ENCODE results near the gene BOC. TPM values are rescaled to one million over a fixed set of nuclear protein-coding genes. Genes with fewer than 3 reads are reported as not detected.

BOC gene
- polyA plus RNA-seq, 3 donors from 2014 or later = not detected

DNA sequence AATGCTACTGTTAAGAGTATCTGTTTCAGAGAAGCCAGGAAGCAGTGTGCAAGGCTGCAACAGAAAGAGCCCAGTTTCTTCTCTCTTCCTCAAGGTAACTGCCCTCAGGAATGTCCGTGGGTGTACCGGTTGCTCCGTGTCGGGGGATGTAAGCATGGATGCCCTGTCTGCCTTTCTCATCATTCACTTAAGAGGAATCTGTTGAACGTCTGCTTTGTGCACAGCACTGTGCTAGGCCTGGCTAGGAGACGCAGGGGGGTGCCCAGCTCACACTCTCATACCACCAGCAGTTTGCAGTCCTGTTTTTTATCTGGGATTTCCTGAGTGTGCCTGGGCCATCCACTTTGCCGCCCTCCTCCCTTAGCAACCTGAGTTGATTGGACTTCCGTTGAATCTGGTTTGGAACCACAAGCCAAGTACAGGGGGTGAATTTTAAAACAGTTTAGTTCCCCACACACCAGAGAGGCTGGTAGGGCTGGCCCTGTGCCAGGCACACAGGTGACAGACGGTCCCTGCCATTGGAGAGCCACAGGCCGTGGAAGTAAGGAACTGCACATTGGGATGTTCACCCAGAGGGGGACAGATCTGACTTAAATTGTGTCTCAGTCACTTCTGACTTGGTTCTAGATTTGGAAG, 11.2 kb downstream of the BOC start:
- DNase-seq = no peak
- Mint-ChIP-seq H3K27me3 (ENCODE audit: low read depth in 3 of 3) (peaks cover 13 to 23% (median 14%) of the 10 kb centered on the region in 3 donors), H3K9me3 (no peaks in the 10 kb centered on the region), H3K4me3 (peak overlapping the region in 2 of 5 donors; percentile 20 to 33), H3K36me3 (no peaks in the 10 kb centered on the region), H3K4me1 (peaks cover 20 to 29% of the 10 kb centered on the region in 2 donors), H3K27ac (no peak overlapping the region)

DNA sequence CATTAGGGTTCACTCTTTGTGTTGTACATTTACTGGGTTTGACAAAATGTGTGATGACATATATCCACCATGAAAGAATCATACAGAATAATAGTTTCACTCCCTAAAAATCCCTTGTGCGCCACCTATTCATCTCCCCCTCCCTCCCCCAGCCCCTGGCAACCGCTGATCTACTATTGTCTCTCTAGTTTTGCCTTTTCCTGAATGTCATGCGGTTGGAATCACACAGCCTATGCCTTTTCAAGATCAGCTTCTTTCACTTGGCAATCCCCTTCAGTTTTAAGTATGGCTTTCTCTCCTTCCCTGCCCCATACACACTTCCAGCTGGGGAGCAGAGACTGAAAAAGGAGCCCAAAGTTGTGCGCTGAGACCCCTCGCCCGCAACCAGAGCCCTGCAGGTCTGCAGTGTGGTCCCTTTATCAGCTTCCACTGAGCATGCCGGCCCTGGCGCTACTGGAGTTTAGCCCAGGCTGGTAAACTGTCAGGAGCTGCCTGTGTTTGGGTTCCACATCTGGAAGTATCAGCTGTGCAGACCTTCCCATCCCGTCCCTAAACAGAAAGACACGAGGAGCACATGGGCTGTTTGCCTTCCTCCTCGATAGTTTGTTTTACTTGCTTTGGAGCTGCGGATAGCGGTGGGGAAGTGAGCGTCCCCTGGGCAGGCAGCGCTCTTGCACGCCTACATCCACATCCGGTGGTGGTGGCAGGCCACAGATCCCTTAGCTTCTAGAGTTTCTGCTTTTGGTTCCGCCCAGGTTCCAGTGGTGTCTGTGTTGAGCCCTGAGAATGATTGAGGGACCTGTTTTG, 12.3 kb downstream of the BOC start:
- DNase-seq = peak; percentile 33 to 42 (median 34)
- Mint-ChIP-seq H3K36me3 (no peaks in the 10 kb centered on the region), H3K9me3 (no peaks in the 10 kb centered on the region), H3K4me3 (peak overlapping the region; percentile 48 to 75 (median 65)), H3K27me3 (ENCODE audit: low read depth in 3 of 3) (peaks cover 10 to 20% (median 14%) of the 10 kb centered on the region in 3 donors), H3K27ac (peak overlapping the region in 1 of 6 donors; percentile 12), H3K4me1 (peaks cover 20 to 29% of the 10 kb centered on the region in 2 donors)

- H3K4me1 Mint-ChIP-seq = peaks cover 18 to 20% of the 10 kb centered on the region in 2 donors
- peak overlapping the region in 1 of 5 donors; percentile 29 for H3K4me3 Mint-ChIP-seq
- no peak overlapping the region for H3K27ac Mint-ChIP-seq
- no peaks in the 10 kb centered on the region for H3K9me3 Mint-ChIP-seq
- H3K36me3 Mint-ChIP-seq = no peaks in the 10 kb centered on the region
- no peak for DNase-seq
- peaks cover 8 to 14% (median 13%) of the 10 kb centered on the region in 3 donors for H3K27me3 Mint-ChIP-seq (ENCODE audit: low read depth in 3 of 3)
Observed at GRCh38 chr3:113225286-113225685, 13.9 kb downstream of the BOC start.

GRCh38 chr3:113226491-113226890, 15.1 kb downstream of the BOC start:
- Mint-ChIP-seq H3K9me3 (no peaks in the 10 kb centered on the region), H3K27ac (no peak overlapping the region), H3K27me3 (ENCODE audit: low read depth in 3 of 3) (peaks cover 11 to 13% (median 12%) of the 10 kb centered on the region in 3 donors), H3K36me3 (no peaks in the 10 kb centered on the region), H3K4me3 (no peak overlapping the region), H3K4me1 (peaks cover 18 to 20% of the 10 kb centered on the region in 2 donors)
- DNase-seq = no peak

- Mint-ChIP-seq H3K4me3 (no peak overlapping the region), H3K36me3 (no peaks in the 10 kb centered on the region), H3K27me3 (ENCODE audit: low read depth in 3 of 3) (peaks cover 6 to 13% (median 11%) of the 10 kb centered on the region in 3 donors), H3K4me1 (peaks cover 18 to 20% of the 10 kb centered on the region in 2 donors), H3K9me3 (no peaks in the 10 kb centered on the region), H3K27ac (no peak overlapping the region)
- DNase-seq = no peak
Observed at GRCh38 chr3:113227146-113227545, 15.8 kb downstream of the BOC start.

DNA sequence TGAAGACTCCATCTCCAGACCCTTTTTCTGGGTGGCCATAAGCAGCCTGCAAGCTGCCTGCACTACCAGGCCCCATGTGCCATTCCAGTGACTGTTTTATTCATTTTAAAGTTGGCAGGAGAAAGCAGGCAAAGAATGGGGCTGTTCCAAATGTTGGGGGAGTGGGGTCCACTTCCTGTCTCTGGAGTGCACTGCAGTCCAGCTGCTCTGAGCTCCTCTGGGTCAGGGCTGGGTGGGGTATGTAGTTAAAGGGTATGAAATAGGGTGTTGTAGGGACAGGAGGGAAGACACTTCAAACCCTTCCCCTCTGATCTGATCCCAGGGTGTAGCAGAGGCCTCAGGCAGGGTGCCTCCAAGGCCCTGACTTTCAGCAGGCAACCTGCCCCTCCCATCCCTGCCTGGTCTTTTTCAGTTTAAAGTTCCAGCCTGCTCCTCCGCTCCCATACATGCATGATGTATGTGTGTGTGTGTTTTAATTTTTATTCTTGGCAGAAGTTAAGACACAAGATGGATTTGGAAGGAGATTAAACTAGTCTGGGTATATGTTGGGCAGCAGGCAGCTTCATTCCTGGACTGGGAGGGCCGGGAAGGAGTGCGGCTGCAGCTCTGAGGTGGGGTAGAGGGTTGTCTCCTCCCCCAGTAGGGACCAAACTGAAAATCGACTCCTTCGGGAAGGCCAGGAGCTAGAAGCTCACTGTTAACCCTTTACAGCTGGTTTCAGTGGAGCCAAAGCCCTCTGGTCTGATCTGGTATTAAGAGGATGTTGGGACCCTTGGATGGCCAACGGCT, 17.3 kb downstream of the BOC start:
- H3K27me3 Mint-ChIP-seq (ENCODE audit: low read depth in 3 of 3) = peaks cover 2 to 7% (median 4%) of the 10 kb centered on the region in 3 donors
- H3K4me3 Mint-ChIP-seq = no peak overlapping the region
- no peak overlapping the region for H3K27ac Mint-ChIP-seq
- no peak for DNase-seq
- peaks cover 6 to 12% of the 10 kb centered on the region in 2 donors for H3K4me1 Mint-ChIP-seq
- no peaks in the 10 kb centered on the region for H3K9me3 Mint-ChIP-seq
- H3K36me3 Mint-ChIP-seq = no peaks in the 10 kb centered on the region

DNA sequence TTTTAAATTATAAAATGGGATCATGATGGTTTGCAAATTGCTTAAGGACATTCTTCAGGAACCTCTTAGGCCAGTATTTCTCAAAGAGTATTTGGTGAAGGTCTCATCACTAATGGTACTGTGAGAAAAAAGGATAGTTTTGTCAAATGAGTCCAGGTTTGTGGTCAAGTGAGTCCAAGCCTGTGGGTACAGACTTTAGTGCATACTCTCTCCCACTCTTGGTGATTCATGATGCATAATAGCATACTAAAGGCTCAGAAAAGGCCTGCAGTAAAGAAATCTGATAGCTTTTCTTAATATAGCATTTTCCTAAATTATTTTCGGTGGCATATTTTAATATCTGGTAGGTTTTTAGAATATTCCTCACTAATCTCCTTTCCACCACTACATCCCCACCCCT, 20.0 kb downstream of the BOC start:
- no peak for DNase-seq
- H3K4me3 Mint-ChIP-seq = no peak overlapping the region

GRCh38 chr3:113231827-113232253, 20.5 kb downstream of the BOC start:
- no peak overlapping the region for H3K4me3 Mint-ChIP-seq
- H3K9me3 Mint-ChIP-seq = no peaks in the 10 kb centered on the region
- peaks cover 2 to 7% (median 4%) of the 10 kb centered on the region in 3 donors for H3K27me3 Mint-ChIP-seq (ENCODE audit: low read depth in 3 of 3)
- H3K36me3 Mint-ChIP-seq = no peaks in the 10 kb centered on the region
- H3K27ac Mint-ChIP-seq = no peak overlapping the region
- no peaks in the 10 kb centered on the region for H3K4me1 Mint-ChIP-seq
- DNase-seq = no peak

More for the DNA sequence above, 20.0 kb downstream of the BOC start:
- peaks cover 2 to 7% (median 4%) of the 10 kb centered on the region in 3 donors for H3K27me3 Mint-ChIP-seq (ENCODE audit: low read depth in 3 of 3)
- no peaks in the 10 kb centered on the region for H3K9me3 Mint-ChIP-seq
- no peak overlapping the region for H3K27ac Mint-ChIP-seq
- no peaks in the 10 kb centered on the region for H3K4me1 Mint-ChIP-seq
- no peaks in the 10 kb centered on the region for H3K36me3 Mint-ChIP-seq

GRCh38 chr3:113232342-113232741, 21.0 kb downstream of the BOC start:
- no peak for DNase-seq
- no peak overlapping the region for H3K27ac Mint-ChIP-seq
- no peak overlapping the region for H3K4me3 Mint-ChIP-seq

DNA sequence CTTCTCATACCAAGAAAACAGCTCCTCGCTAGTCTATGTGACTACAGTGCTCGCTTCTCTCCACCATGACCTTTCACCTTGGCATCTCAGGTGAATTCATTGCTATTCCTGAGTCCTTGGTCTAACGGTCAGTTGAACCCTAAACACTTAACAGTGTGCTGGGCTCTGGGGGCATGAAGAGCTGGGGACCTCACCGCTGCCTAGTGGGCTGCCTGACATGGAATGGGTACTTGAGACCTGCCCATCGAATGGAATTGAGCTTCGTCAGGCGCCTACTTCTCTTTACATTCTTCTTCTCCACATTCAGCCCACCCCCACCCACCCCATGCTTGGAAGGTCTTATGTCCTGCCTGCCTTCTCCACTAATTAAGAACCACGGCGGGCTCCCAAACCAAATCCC, 22.1 kb downstream of the BOC start:
- Mint-ChIP-seq H3K4me3 (no peak overlapping the region), H3K27me3 (ENCODE audit: low read depth in 3 of 3) (peaks cover 2 to 7% (median 3%) of the 10 kb centered on the region in 3 donors), H3K4me1 (no peaks in the 10 kb centered on the region), H3K9me3 (no peaks in the 10 kb centered on the region), H3K36me3 (no peaks in the 10 kb centered on the region), H3K27ac (no peak overlapping the region)
- DNase-seq = no peak

More at GRCh38 chr3:113232342-113232741, 21.0 kb downstream of the BOC start:
- Mint-ChIP-seq H3K27me3 (ENCODE audit: low read depth in 3 of 3) (peaks cover 2 to 7% (median 4%) of the 10 kb centered on the region in 3 donors), H3K36me3 (no peaks in the 10 kb centered on the region), H3K4me1 (no peaks in the 10 kb centered on the region), H3K9me3 (no peaks in the 10 kb centered on the region)

DNA sequence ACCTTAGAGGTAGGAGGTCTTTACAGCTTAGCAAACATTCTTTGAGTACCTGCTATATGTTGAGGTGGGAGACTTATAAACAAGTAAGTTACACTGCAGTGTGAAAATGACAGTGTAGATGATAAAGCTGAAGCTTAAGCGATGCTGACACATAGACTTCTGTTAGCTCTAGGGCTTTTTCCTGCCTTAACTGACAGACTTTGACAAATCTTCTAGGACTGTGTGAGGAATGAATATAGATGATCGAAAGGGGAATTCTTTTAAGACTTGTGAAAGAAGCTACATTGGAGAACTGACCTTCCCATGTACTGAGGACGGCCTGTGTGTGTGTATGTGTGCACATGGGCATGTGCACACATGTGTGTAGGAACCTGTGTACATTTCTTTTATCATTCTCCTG, 22.7 kb downstream of the BOC start:
- H3K4me3 Mint-ChIP-seq = no peak overlapping the region
- H3K9me3 Mint-ChIP-seq = no peaks in the 10 kb centered on the region
- H3K4me1 Mint-ChIP-seq = no peaks in the 10 kb centered on the region
- H3K27ac Mint-ChIP-seq = no peak overlapping the region
- peaks cover 2 to 7% (median 3%) of the 10 kb centered on the region in 3 donors for H3K27me3 Mint-ChIP-seq (ENCODE audit: low read depth in 3 of 3)
- no peaks in the 10 kb centered on the region for H3K36me3 Mint-ChIP-seq
- no peak for DNase-seq

DNA sequence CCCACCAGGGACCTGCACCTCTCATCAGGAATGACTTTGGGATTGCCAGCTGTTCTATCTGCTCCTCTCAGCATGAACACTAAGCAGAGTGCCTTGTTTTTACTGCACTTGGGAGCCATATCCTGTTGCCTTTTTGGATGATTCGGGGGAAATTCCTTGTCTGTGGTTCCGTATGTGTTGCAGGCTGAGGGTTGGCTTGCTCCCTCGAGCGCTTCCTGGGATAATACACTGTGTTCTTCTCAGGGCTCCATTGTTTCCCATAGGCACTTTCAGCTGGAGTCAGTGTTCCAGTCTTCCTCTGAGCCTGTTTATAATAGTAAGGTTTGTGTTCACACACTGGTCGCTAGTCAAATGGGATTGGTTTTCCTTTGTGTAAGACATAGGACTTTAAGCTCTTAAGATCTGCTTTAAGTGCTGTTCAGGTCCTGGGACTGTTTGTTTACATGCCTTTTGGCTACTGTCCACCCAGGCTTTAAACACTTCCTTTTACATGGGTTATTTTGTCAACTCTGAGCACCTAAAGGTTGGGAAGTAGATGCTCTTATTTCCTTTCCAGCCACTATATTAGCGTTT, 23.4 kb downstream of the BOC start:
- Mint-ChIP-seq H3K36me3 (no peaks in the 10 kb centered on the region), H3K27ac (no peak overlapping the region), H3K9me3 (no peaks in the 10 kb centered on the region), H3K4me3 (no peak overlapping the region), H3K4me1 (no peaks in the 10 kb centered on the region), H3K27me3 (ENCODE audit: low read depth in 3 of 3) (peaks cover 2 to 14% (median 3%) of the 10 kb centered on the region in 3 donors)
- DNase-seq = no peak

- Mint-ChIP-seq H3K4me3 (no peak overlapping the region), H3K4me1 (no peaks in the 10 kb centered on the region), H3K9me3 (no peaks in the 10 kb centered on the region), H3K27ac (no peak overlapping the region), H3K36me3 (no peaks in the 10 kb centered on the region), H3K27me3 (ENCODE audit: low read depth in 3 of 3) (peaks cover 0 to 16% (median under 1%) of the 10 kb centered on the region in 3 donors)
- DNase-seq = no peak
Observed at GRCh38 chr3:113238503-113238902, 27.1 kb downstream of the BOC start.

All from immature natural killer cell (primary cell).